ENCODE results near the gene GINS2.

Gene GINS2

GRCh38 chr16:85716022-85716679 lies 27.4 kb upstream of the GINS2 start:
- DNase-seq (ENCODE audit: low read depth, low spot score): no peak

- DNase-seq (ENCODE audit: low read depth, low spot score): no peak
Observed at GRCh38 chr16:85715169-85716021, 26.6 kb upstream of the GINS2 start.

GRCh38 chr16:85712801-85713200 lies 24.0 kb upstream of the GINS2 start:
- no peak for DNase-seq (ENCODE audit: low read depth, low spot score)

GRCh38 chr16:85711982-85712587 lies 23.3 kb upstream of the GINS2 start:
- DNase-seq (ENCODE audit: low read depth, low spot score): no peak

GRCh38 chr16:85710732-85711131 lies 22.0 kb upstream of the GINS2 start:
- DNase-seq (ENCODE audit: low read depth, low spot score): no peak

- DNase-seq (ENCODE audit: low read depth, low spot score): no peak
Observed at GRCh38 chr16:85709766-85710585, 21.2 kb upstream of the GINS2 start.

- no peak for DNase-seq (ENCODE audit: low read depth, low spot score)
Observed at GRCh38 chr16:85708338-85708737, 19.6 kb upstream of the GINS2 start.

- no peak for DNase-seq (ENCODE audit: low read depth, low spot score)
Observed at GRCh38 chr16:85707528-85708095, 18.9 kb upstream of the GINS2 start.

- DNase-seq (ENCODE audit: low read depth, low spot score): no peak
Observed at GRCh38 chr16:85706449-85707034, 17.8 kb upstream of the GINS2 start.

GRCh38 chr16:85704900-85705846 lies 16.4 kb upstream of the GINS2 start:
- DNase-seq (ENCODE audit: low read depth, low spot score): no peak

GRCh38 chr16:85704011-85704410 lies 15.3 kb upstream of the GINS2 start:
- no peak for DNase-seq (ENCODE audit: low read depth, low spot score)

GRCh38 chr16:85699628-85700027 lies 10.9 kb upstream of the GINS2 start:
- no peak for DNase-seq (ENCODE audit: low read depth, low spot score)

GRCh38 chr16:85698935-85699558 lies 10.3 kb upstream of the GINS2 start:
- DNase-seq (ENCODE audit: low read depth, low spot score): no peak

GRCh38 chr16:85698459-85698891 lies 9.7 kb upstream of the GINS2 start:
- no peak for DNase-seq (ENCODE audit: low read depth, low spot score)

- no peak for DNase-seq (ENCODE audit: low read depth, low spot score)
Observed at GRCh38 chr16:85697431-85697830, 8.7 kb upstream of the GINS2 start.

GRCh38 chr16:85696781-85697180 lies 8.0 kb upstream of the GINS2 start:
- no peak for DNase-seq (ENCODE audit: low read depth, low spot score)

GRCh38 chr16:85695196-85696128 lies 6.7 kb upstream of the GINS2 start:
- DNase-seq (ENCODE audit: low read depth, low spot score): no peak

GRCh38 chr16:85690469-85691064 lies 1.8 kb upstream of the GINS2 start:
- DNase-seq (ENCODE audit: low read depth, low spot score): no peak
